M059J (cell line): ENCODE measurements around the gene DLX2. TPM values are rescaled to one million over a fixed set of nuclear protein-coding genes. Genes with fewer than 3 reads are reported as not detected.

ENCODE experiments used
- DNase-seq: peaks from one replicate; pipeline ENCODE4 v3.0.0-alpha.2; 2012; ENCODE audit warnings: low read depth
- total RNA-seq: library from RNA; depleted of rRNA; stranded (reverse); fragments of >200 nt; shearing (Covaris generic); gene quantifications from 2 replicates; pipeline ENCODE4 v1.2.3, GENCODE V29; 2014; rRNA removed

Gene DLX2
- total RNA-seq, 1 experiment from 2014 or later = 4.2 TPM

GRCh38 chr2:172053486-172053885 is 49.2 kb downstream of the DLX2 start:
- DNase-seq = no peak

- peak; percentile 16 for DNase-seq
Observed at GRCh38 chr2:172052000-172052983, 50.4 kb downstream of the DLX2 start.

- no peak for DNase-seq
Observed at GRCh38 chr2:172050479-172051125, 52.1 kb downstream of the DLX2 start.

GRCh38 chr2:172049567-172050120 is 53.1 kb downstream of the DLX2 start:
- no peak for DNase-seq

Other genes starting within 250 kb of the DLX2 start
- gene SLC25A12, start 208.7 kb downstream of the DLX2 start, total RNA-seq = 25.1 and 32.3 TPM in 2 replicates
- gene HAT1, start 180.4 kb downstream of the DLX2 start, total RNA-seq = 99.6 and 151 TPM in 2 replicates
- gene METAP1D, start 102.9 kb downstream of the DLX2 start, total RNA-seq = 6.8 and 7.8 TPM in 2 replicates
- gene DLX1, start 17.4 kb downstream of the DLX2 start, total RNA-seq = 5.6 and 6.8 TPM in 2 replicates